Right lung (tissue), 5 donors: Measurements from ENCODE around the gene RELT. TPM values are rescaled to one million over a fixed set of nuclear protein-coding genes. Genes with fewer than 3 reads are reported as not detected.

Experiments
- DNase-seq, 2 donors: peaks; one replicate each; pipeline ENCODE4 v3.0.0-alpha.2; 2013
- polyA plus RNA-seq, 5 donors: library from polyadenylated mRNA; unstranded; fragments of 120-200 nt; gene quantifications; one replicate each; pipeline versions ENCODE4 v1.2.1 to v1.2.3, GENCODE V29; 2013; ENCODE audit warnings: inconsistent platforms in 1 of 5, low replicate concordance in 1 of 5; ENCODE audit not compliant: insufficient read length in 5 of 5, insufficient read depth in 1 of 5

Gene RELT
- polyA plus RNA-seq, 5 donors = 2.9 to 4.8 (median 3.4) TPM

DNA sequence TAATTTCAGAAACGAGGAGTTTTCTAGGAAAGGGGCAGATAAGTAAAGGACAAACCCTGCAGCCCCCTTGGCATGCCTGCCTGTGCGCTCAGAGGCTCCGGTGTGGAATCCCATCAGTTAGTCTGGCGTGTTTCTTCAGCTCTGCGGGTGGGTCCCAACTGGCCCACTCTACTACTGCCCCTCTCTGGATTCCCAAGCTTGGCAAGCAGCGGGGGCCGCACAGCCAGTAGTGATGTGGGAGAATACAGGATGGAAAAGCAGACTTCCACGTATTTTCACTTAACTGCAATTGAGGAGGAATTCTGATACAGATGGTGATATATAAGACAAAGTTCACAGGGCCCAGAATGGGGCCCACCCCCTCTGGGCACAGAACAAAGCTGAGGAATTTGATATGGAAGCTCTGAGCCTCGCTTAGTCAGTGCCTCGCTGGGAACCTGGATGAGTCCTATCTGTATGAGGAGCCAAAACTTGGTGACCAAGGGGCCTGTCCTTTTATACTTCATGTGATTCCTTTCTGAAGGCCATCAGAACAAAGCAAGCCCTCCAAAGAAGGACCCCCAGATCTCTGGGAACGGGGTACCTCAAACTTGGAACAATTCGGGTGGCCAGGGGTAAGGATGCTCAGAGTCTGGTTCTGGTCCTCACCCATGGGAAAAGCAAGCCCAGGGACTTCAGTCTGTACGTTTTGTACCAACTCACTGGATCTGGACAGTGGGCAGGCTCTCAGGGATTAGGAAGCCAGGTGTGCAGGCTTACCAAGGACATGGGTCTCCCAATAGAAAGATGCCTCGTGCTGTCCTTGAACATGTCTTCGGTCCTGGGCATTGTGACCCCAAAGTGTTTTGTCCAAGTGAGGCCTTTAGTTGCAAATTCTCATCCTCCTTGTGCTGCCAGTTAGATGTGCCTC lies 26.0 kb downstream of the RELT start:
- no peak for DNase-seq

DNA sequence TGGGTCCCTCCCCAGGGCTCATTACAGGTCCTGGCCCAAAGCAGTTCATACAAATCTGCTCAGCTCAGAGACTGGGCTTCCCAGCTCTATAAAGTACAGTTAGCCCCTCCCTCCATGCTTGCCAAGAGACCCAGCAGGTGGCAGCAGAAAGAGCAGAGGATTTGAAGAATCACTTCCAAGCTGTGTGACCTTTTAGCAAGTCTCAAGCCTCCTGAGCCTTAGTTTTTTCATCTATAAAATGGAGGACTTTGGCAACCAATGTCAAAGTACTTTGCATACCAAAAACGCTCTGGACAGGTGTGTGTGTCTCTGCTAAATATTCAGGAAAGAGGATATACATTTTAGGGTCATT lies 26.6 kb downstream of the RELT start:
- no peak for DNase-seq

DNA sequence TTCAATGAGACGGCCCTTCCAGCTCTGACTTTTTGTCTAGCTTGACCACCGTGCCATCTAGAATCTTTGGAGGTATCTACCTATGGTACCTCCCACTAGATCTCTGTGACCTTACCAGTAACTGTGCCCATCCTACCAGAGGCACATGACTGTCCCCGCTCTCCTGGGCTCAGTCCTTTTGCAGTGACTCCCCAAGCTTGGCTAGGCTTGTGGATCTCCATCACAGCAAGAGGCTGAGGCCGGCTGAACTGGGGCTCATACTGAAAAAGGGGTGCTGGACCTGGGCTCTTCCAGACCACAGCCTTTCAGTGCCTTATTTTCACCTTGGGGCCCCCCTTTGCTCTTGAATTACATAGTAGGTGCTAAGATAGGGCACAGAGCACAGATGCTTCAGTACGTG lies 27.3 kb downstream of the RELT start:
- DNase-seq = no peak

DNA sequence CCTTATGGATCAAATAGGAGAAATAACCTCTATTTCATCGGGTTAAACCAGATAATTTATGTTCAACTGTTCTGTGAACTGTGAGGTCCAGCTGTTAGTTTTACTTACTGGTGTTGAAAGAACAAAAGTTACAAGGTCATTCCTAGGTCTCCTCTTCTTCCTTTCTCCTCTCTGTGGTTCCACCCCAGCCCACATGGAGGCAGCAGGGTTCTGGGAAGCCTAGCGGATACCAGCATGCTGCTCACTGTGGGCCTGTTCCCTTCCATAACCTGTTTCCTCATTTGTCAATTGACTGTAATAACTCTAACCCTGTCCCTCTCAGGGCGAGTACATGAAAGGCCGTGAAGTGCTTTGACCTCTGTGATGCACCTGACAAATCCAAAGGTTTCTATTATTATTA lies 27.8 kb downstream of the RELT start:
- DNase-seq = no peak

DNA sequence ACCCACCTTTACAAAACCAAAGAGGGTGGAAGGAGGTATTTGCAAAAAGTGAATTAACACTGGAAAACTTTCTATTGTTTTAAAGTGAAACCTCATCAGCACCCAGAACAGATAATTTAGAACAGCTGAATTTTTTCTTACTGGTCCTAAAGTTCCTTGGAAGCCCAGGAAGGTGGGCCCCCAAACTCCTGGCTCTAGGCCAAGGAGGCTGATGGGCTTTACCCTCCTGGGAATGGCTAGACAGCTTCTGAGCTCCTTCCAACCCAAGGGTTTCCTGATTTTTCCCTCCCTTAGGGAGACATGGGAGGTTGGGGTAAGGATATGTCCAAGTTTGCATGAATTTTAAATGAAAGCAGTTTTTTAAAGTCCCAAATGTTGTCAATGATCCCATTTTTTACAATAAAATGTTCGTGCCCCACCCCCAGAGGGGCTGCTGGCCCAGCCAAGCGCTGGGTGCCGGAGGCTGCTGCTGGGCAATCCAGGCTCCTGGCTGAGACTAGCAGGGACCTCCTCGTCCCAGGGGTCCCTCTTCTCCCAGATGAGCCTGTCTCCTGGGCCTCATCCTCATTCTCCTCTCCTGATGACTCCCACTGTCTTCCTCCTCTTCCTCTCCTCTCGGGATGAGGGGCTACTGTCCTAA lies 28.4 kb downstream of the RELT start:
- DNase-seq = no peak

DNA sequence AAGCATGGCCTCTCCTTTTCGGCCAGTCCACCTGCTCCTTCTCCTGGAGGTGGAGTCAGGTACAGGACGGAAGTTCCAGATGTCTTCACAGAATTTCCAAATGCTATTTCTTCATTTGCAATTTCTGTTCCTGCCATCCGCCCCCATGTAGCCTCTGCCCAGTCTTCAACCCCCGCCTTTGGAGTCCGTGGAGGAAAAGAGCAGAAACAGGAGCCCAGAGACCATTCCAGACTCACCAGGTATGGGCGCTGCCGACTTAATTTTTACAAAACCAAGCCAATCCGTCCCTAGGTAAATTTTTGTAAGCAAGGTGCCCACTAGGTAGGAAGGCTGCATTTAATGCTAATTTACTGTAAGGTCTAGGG lies 28.9 kb downstream of the RELT start:
- DNase-seq = no peak

DNA sequence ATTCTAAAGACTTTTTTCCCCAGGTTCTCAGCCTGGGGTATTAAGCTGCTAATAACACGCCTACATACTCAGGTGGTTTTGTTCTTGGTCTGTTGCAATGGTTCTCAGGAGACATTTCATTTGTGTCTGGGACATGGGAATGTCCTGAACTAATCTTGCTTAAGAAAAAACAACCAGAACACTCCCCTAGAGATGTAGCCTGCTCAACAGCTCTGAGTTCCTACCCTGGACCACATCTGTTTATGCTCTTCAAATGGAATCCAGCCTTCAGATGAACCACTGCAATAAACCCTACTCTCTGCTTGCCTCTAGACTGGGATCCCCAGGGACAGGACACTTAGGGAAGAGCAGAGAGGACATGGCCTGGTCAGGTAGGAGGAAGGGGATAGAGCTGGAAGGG lies 29.9 kb downstream of the RELT start:
- no peak for DNase-seq

DNA sequence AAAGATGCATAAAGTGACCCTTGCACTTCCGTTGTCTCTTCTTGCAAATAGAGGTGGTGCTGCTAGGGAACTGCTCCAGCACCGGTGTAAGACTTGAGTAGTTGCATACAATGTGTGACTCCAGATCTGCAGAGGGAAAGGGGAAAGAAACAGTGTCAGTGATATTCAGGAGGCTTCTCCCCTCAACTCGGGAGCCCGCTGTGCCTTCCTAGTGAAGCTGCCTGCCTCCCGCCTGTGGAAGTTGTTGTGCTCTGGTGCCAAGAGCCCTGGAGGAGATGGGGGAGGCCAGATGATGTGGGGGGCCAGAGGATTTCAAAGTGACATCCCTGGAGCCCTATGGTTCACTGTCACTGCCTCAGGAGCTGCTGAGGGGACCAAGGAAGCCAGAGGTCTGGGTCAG lies 30.4 kb downstream of the RELT start:
- no peak for DNase-seq

DNA sequence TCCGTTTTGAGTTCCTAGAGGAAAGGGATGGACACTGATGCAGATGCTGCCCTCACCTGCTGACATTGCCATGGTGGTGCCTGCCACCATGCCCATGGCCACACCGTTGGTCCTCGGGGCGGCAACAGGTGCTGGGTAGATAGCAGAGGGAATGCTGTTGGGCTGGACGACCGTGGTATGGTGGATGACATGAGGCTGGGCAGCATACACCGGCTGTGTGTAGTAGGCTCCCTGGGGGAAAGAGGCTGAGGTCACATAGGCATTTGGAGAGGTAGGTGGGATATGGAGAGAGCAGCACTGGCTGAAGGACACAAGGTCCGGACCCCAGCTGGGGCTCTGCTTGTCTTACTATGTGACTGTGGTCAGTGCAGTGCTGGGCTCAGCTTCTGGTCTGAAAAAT lies 33.2 kb downstream of the RELT start:
- DNase-seq = no peak

DNA sequence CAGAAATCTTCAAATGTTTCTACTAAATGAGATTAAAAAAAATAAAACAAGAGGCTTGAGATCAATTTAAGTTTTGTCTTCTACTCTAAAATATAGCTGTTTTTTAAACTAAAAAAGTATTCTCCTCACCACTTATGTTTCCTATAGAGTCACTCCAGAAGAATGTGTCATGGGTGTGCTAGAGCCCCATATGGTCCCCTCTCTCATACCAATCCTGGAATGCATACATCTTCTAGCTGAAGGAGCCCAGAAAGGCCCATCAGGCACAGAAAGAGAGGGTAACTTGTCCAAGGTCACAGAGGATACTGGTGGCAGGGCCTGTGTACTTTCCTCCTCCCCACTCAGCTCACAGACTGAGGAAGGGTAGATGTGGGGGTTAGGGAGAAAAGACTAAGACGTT lies 34.4 kb downstream of the RELT start:
- DNase-seq = no peak

DNA sequence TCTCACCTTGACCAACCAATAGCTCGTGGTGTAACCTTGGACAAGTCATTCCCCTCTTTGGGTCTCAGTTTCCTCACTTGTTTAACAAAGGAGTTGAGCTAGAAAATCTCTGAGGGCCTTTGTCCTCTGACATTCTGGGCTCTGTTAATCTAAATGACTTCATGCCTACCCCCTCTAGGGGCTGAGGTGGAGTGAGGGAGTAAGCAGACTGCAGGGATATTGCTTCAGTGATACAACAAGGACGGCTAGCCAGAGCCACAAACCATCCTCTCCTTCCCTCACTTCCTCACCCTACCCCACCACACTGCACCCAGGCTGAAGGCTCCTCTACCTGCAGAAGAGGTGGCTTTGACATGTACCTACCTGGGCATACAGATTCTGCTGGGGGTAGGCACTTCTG lies 34.8 kb downstream of the RELT start:
- DNase-seq = no peak

DNA sequence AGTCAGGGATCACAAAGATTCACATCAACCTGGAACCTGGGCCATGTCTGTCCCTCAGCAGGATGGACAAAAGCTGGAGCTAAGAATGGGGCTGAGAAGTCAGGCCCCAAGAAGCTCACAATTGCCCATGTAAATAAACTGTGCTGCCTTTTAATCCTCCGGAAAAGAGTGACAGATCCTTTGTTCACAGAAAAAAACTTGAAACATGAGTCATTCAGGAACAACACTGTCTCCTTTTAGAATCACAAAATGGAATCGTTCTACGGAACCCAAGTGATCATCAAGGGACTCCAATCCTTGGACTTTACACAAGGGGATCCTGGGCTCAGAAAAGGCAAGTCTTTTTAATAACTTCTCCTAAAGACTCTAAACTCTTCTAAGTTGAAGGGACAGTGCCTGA lies 36.1 kb downstream of the RELT start:
- no peak for DNase-seq

DNA sequence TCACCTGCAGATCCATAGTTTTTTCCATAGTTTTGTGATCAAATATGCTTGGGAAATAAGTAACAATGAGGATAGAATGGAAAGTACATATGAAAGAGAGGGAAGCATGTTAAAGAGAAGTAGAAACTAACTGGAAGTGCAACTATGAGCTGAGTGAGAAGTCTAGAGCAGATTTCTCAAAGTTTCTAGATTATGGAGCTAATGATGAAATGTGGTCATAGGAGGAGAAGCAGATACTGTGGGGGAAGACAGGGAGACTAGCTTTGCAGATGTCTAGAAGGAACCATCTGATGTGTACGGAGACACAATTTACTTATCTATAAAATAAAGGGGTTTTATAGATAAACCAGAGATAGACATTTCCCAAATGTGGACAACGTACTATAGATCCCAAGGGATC lies 37.1 kb downstream of the RELT start:
- DNase-seq = no peak

DNA sequence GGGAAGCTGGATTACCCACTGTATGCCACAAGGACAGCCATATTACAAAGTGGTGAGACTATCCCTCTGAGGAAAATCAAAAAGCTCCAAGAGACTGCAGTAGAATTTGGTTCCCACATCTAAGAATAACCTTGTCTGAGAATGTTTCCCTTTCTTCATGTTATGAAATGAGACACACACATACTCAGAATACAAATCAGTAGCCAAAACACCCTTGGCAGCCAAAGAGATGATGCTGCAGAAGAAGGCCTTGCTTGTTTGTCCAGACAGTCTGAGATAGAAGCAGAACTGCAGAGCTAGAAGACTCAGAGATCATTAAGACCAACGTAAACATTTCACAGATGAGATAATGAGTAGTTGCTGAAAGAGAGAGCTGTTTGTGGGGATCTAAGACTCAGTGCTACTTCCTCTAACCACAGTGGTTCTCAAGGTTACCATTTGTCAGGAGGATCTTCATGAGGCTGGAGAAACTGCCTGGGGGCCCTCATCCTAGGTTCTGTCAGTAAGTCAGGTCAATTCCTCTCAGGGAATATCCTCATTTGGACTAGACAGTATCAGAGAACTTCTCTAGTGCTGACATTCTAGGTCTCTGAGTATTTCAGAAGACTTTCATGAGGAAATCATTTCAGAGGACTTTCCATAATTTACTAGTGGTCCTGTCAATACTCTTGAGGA lies 38.9 kb downstream of the RELT start:
- DNase-seq = no peak

DNA sequence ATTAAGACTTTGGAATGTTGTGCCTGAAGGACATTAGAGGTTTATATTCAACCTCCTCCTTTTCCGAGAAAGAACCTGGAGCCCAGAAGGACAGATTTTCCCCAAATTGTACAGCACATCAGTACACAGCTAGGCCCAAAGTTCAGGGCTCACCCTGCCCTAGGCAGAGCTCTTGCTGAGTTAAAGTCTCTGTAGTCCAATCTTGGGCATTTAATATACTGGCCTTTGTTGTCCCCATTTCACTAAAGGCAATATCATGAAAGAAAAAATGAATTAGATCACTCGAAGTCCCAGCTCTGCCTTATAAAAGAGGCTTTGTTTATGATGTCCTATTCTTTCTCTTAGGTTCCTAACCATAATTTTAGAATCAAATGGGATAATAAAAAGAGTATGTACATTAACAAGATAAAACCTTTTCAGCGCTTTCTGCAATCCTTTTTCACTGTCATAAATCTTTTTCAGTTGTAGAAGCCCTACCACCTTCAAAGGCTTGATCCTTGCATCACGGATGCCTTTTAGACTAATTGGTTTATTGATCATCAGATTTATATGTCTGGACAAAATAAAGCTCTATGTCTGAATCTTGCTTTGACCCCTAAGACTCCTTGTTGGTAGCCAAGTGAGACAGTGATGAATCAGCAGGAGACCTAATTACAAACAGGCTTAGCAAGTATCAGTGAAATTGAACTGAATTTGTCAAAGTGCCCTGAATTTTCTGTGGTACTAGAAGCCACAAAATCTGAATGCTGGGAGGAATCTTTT lies 39.8 kb downstream of the RELT start:
- no peak for DNase-seq

DNA sequence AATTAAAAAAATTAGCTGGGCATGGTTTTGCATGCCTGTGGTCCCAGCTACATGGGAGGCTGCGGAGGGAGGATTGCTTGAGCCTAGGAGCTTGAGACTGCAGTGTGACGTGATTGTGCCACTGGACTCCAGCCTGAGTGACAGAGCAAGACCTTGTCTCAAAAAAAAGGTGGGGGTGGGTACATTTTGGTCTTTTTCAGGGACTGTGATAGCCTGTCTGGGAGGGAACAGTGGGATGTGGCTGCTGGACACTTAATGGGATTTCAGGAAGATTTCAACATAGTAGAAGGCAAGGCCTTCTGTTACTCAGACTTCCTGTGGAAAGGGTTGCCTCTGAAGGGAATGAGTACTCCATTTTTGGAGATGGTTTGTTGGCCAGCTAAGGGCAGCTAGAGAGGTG lies 40.6 kb downstream of the RELT start:
- no peak for DNase-seq

DNA sequence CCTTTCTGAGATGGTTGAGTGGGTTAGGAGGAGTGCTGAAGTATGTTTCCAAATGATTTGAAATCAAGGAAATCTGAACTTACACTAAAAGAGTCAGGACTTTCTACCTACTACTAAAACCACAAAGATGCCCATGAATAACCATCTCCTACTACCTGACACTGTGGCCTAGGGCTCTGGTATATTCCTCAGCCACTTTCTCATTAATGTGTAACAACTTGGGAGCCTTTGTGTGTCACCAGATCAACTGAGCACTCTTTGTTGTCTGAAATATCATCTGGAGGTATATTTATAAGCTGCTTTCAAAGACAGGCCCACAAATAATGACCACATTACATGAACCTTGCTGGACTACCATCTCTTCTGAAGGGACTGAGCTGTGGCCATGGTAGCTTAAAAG lies 43.9 kb downstream of the RELT start:
- DNase-seq = no peak

DNA sequence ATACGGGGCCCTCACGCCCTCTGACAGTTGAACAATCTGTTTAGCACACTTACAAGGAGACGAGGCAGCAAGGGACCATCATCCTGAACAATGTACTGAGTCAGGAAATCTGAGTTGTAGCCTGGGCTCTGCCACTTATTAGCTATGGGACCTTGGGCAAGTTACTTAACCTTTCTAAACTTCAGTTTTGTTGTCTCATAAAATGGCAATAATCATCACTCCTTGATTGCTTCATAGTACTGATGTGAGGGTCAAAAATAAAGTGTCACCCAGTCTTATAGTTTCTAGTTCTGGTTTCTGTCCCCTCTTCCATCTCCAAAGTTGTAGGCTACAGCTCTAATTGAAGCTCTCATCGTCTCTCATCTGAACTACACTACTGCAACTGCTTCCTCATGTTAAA lies 46.7 kb downstream of the RELT start:
- DNase-seq = no peak

DNA sequence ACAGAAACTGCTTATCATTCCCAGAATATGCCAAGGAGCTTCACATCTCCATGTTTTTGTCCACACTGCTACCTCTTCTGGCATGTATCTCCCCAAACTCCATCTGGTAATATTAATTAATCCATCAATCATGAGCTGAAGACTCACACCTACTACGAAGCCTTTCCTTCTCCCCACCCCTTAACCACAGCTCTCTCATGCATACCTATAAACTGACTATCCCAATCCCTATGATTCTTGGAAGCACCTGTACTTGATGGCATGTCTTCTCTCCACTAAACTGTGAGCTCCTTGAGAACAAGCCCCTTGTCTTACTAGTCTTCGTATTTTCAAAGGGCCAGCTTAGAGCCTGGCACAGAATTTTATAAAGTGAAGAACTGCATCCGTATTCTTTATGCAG lies 47.3 kb downstream of the RELT start:
- no peak for DNase-seq

DNA sequence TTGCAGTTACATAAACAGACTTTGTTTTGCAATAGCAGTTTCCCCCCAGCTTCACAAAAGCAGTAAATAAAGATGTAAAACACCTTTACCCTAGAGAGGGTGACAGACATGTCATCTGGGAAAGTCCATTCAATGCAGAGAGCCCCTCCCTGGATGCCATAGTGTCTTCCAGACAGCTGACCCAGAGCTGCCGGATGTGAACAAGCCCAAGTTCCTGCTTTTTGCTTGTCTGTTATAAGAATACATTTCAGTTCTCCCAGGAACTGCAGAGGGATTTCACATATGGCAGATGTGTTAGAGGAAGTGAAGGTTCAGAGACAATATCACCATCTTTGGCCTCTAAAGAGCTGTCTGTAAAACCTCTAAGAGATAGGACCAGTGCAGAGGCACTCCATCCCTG lies 48.9 kb downstream of the RELT start:
- DNase-seq = no peak

DNA sequence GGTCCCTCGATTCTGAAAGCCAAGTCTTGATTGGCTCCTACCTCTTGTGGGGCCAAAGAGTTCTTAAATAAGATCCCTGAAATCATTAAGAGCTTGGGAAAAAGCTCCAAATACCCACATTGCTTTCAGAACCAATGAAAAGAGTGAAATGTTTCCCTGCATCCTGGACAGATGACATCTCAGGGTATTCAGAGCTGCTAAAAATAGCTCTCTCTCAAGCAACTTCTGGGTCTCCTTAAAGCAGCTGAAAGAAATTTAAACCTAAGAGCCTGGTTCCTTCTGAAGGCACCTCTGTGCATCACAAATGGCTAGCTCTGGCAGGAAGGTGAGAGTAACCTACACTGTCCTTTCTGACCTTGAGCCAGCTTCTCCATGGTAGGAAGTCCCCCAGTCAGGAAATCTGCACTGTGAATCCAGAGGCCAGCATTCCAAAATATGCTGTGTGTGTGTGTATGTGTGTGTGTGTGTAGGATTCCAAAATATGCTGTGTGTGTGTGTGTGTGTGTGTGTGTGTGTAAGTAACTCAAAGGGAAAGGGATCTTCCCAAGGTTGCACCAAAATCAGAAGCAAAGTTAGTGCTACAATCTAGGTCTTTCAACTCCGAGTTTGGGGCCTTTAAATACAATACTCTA lies 50.1 kb downstream of the RELT start:
- DNase-seq = no peak

DNA sequence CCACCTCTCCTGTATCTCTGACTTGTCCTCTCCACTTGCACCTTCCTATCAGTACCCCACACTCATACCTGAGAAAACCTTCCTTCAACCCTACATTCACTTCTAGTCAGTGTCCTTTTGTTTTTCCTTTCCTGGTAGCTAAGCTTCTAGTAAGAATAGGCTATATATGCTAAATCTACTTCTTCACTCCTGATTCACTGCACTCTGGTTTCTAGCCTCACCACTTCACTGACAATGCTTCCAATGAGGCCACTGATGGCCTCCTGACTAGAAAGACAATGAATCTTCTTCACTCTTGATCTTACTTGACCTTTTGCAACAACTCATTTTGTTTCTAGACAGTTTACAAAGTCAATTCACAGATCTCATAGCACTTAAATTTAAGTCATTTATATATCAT lies 52.0 kb downstream of the RELT start:
- no peak for DNase-seq
